Measurements from ENCODE around the gene CRYAB.

DNA sequence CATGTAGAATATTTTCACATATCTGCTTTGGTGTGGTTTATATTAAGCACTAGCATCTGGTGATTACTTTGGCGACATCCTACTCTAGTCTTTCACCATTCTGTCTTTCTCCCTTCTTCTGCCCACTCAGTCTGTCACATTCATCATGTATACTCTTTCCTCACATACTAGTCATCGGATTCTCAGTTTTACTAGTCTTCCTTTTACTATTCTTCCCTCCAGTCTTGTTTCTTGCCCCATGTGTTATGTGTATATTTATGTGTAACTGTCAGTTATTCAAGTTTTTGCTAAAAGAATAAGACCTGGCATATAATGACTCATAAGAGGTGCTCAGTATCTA, 21.0 kb upstream of the CRYAB start:
- TF ChIP-seq, protein P1, sequence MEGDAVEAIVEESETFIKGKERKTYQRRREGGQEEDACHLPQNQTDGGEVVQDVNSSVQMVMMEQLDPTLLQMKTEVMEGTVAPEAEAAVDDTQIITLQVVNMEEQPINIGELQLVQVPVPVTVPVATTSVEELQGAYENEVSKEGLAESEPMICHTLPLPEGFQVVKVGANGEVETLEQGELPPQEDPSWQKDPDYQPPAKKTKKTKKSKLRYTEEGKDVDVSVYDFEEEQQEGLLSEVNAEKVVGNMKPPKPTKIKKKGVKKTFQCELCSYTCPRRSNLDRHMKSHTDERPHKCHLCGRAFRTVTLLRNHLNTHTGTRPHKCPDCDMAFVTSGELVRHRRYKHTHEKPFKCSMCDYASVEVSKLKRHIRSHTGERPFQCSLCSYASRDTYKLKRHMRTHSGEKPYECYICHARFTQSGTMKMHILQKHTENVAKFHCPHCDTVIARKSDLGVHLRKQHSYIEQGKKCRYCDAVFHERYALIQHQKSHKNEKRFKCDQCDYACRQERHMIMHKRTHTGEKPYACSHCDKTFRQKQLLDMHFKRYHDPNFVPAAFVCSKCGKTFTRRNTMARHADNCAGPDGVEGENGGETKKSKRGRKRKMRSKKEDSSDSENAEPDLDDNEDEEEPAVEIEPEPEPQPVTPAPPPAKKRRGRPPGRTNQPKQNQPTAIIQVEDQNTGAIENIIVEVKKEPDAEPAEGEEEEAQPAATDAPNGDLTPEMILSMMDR (conservative IDR thresholded peaks at IDR 0.05; ENCODE audit: low read depth, low read length), result no peak
- no peak for TF ChIP-seq POLR2A (IDR thresholded peaks at IDR 0.05; ENCODE audit: low read depth, low read length)
- TF ChIP-seq CEBPB (IDR thresholded peaks at IDR 0.05; ENCODE audit: low read depth, low read length), result peak; percentile 21; the same call in 1 of the 2 replicates
- TF ChIP-seq, protein P2, sequence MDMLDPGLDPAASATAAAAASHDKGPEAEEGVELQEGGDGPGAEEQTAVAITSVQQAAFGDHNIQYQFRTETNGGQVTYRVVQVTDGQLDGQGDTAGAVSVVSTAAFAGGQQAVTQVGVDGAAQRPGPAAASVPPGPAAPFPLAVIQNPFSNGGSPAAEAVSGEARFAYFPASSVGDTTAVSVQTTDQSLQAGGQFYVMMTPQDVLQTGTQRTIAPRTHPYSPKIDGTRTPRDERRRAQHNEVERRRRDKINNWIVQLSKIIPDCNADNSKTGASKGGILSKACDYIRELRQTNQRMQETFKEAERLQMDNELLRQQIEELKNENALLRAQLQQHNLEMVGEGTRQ (IDR thresholded peaks at IDR 0.05; ENCODE audit: low read depth, low read length), result no peak
- no peak for TF ChIP-seq RAD21 (IDR thresholded peaks at IDR 0.05; ENCODE audit: low read length)
- no peak for TF ChIP-seq BHLHE40 (IDR thresholded peaks at IDR 0.05; ENCODE audit: low read depth, low read length)
- no peak for TF ChIP-seq MAZ (IDR thresholded peaks at IDR 0.05; ENCODE audit: borderline replicate concordance, low read depth, low read length)
- no peak for TF ChIP-seq CHD1 (IDR thresholded peaks at IDR 0.05; ENCODE audit: low read depth, low read length)
